ENCODE data around the gene GART. TPM values are rescaled to one million over a fixed set of nuclear protein-coding genes. Genes with fewer than 3 reads are reported as not detected.

GART gene
- total and polyA plus RNA-seq, 2 of the 8 experiments (the other 6 are each of a cell fraction or from before 2014, with no cell fraction given): 23.1 to 231 TPM

GRCh38 chr21:33550772-33551660, 9.1 kb upstream of the GART start (continued):
- TF ChIP-seq POLR2A (IDR thresholded peaks at IDR 0.05; ENCODE audit: control extremely low read depth in 1 of 2, low read depth in 2 of 2, low read length in 2 of 2): peak in 1 of 2 experiments; percentile 39; a peak in 2 of 3 replicates
- TF ChIP-seq EZH2 (IDR thresholded peaks at IDR 0.05; ENCODE audit: low read depth, low read length, severe bottlenecking): no peak
- TF ChIP-seq TBP (IDR thresholded peaks at IDR 0.05; ENCODE audit: low read depth, low read length): no peak
- TF ChIP-seq SIRT6 (IDR thresholded peaks at IDR 0.05; ENCODE audit: low read length): no peak
- no peak for TF ChIP-seq TCF12 (IDR thresholded peaks at IDR 0.05; ENCODE audit: low read depth, low read length)
- TF ChIP-seq SP2 (IDR thresholded peaks at IDR 0.05; ENCODE audit: low read length): no peak
- no peak for TF ChIP-seq GABPA (IDR thresholded peaks at IDR 0.05; ENCODE audit: borderline replicate concordance, insufficient read depth, low read length)
- no peak for TF ChIP-seq CHD2 (IDR thresholded peaks at IDR 0.05; ENCODE audit: low read length)
